B cell (primary cell): ENCODE results near the gene NBPF1. TPM values are rescaled to one million over a fixed set of nuclear protein-coding genes. Genes with fewer than 3 reads are reported as not detected.
"Not testable (repeated sequence)": the region's sequence is repeated elsewhere in the genome, so short reads cannot be mapped to it uniquely, and the experiment has no call there.

ENCODE experiments used
- ATAC-seq: fragments of 200-7000 bp; cut with Tn5 transposase; one replicate; pipeline ENCODE4 v1.10.0; 2021; ENCODE audit warnings: low read depth, mild to moderate bottlenecking, moderate number of reproducible peaks, moderate library complexity
- CTCF ChIA-PET: fragments of 350-600 bp; sonication (Branson Sonifier 250); formaldehyde crosslinking; loops from one replicate; lab custom pipeline; 2021; ENCODE audit warnings: antibody characterized with exemption, inconsistent platforms; lab: Charles Lee
- POLR2A ChIA-PET: fragments of 350-600 bp; sonication (Branson Sonifier 250); formaldehyde crosslinking; loops from one replicate; lab custom pipeline; 2021; ENCODE audit warnings: antibody characterized with exemption; lab: Charles Lee
- DNase-seq: peaks from one replicate; pipeline ENCODE4 v3.0.0; 2013
- H2AFZ ChIP-seq: 2 replicates; pipeline ENCODE4 v1.6.1; 2012; ENCODE audit warnings: mild to moderate bottlenecking, low read depth, low read length; ENCODE audit not compliant: insufficient read depth, poor library complexity, severe bottlenecking
- H3K27ac ChIP-seq, 2 donors: 1 replicate in 1 of 2; 2 replicates in 1 of 2; pipeline ENCODE4 v1.5.1; 2012 to 2013; ENCODE audit warnings: low read length in 2 of 2, mild to moderate bottlenecking in 2 of 2, moderate library complexity in 1 of 2
- H3K27me3 ChIP-seq, 4 experiments: fragments of 200-600 bp in 1 of 4; sonication (generic) in 1 of 4; replicated peaks in 1 of 4; 1 replicate in 2 of 4; 2 replicates in 2 of 4; pipeline versions ENCODE4 v1.6.1 to v1.7.0; 2013 to 2016; ENCODE audit warnings: low read length in 3 of 4, mild to moderate bottlenecking in 2 of 4, mixed read lengths in 1 of 4, moderate library complexity in 1 of 4; ENCODE audit not compliant: insufficient read depth in 4 of 4, control insufficient read depth in 3 of 4; ENCODE audit errors: control extremely low read depth in 1 of 4
- H3K36me3 ChIP-seq, 2 experiments: replicated peaks in 1 of 2; 1 replicate in 1 of 2; 2 replicates in 1 of 2; pipeline versions ENCODE4 v1.6.1 to v1.7.1; 2013; ENCODE audit warnings: low read length in 1 of 2; ENCODE audit not compliant: insufficient read depth in 2 of 2, control insufficient read depth in 1 of 2; ENCODE audit errors: control extremely low read depth in 1 of 2, extremely low read depth in 1 of 2
- H3K4me1 ChIP-seq, 2 donors: fragments of 200-600 bp in 1 of 2; sonication (generic) in 1 of 2; 1 replicate in 1 of 2; 2 replicates in 1 of 2; pipeline versions ENCODE4 v1.5.1 to v1.6.1; 2013 to 2017; ENCODE audit warnings: low read length in 2 of 2; ENCODE audit not compliant: control insufficient read depth in 2 of 2, insufficient read depth in 2 of 2
- H3K4me2 ChIP-seq: replicated peaks from 2 replicates; pipeline ENCODE3; 2012; ENCODE audit warnings: mild to moderate bottlenecking, low read depth, low read length; ENCODE audit not compliant: poor library complexity, severe bottlenecking
- H3K4me3 ChIP-seq, 5 experiments: fragments of 200-600 bp in 1 of 5; sonication (generic) in 1 of 5; 1 replicate in 3 of 5; 2 replicates in 2 of 5; pipeline versions ENCODE4 v1.5.1 to v1.7.0; 2011 to 2016; ENCODE audit warnings: low read length in 4 of 5, mild to moderate bottlenecking in 4 of 5, low read depth in 2 of 5, control low read depth in 1 of 5, moderate library complexity in 1 of 5; ENCODE audit not compliant: insufficient read depth in 1 of 5; ENCODE audit errors: control extremely low read depth in 1 of 5, extremely low read depth in 1 of 5
- H3K79me2 ChIP-seq: fragments of 200-600 bp; sonication (generic); one replicate; pipeline ENCODE4 v1.6.0; 2016; ENCODE audit warnings: low read length; ENCODE audit not compliant: control insufficient read depth, insufficient read depth
- H3K9ac ChIP-seq: fragments of 200-600 bp; sonication (generic); 2 replicates; pipeline ENCODE4 v1.6.1; 2017; ENCODE audit warnings: mild to moderate bottlenecking, low read length, moderate library complexity
- H3K9me3 ChIP-seq, 3 donors: one replicate each; pipeline versions ENCODE4 v1.6.1 to v1.7.1; 2013; ENCODE audit warnings: low read length in 2 of 3; ENCODE audit not compliant: control insufficient read depth in 2 of 3, insufficient read depth in 1 of 3; ENCODE audit errors: control extremely low read depth in 1 of 3
- H4K20me1 ChIP-seq: 2 replicates; pipeline ENCODE4 v1.6.0; 2012; ENCODE audit warnings: mild to moderate bottlenecking, low read length; ENCODE audit not compliant: insufficient read depth, control insufficient read depth, poor library complexity, severe bottlenecking
- H3K27ac Mint-ChIP-seq: one replicate; pipeline ENCODE4 v1.8.0; 2021; ENCODE audit warnings: mixed read lengths
- H3K27me3 Mint-ChIP-seq: one replicate; pipeline ENCODE4 v1.8.0; 2021; ENCODE audit warnings: mixed read lengths
- H3K4me1 Mint-ChIP-seq: one replicate; pipeline ENCODE4 v1.8.0; 2021; ENCODE audit warnings: mixed read lengths
- H3K4me3 Mint-ChIP-seq: one replicate; pipeline ENCODE4 v1.8.0; 2021; ENCODE audit warnings: mixed read lengths
- H3K9me3 Mint-ChIP-seq: one replicate; pipeline ENCODE4 v1.8.0; 2022; ENCODE audit warnings: mixed read lengths; ENCODE audit not compliant: insufficient read depth
- EZH2 ChIP-seq: IDR thresholded peaks from 2 replicates; pipeline ENCODE4 v1.6.1; 2012; ENCODE audit warnings: borderline replicate concordance, low read depth, mild to moderate bottlenecking, moderate library complexity, low read length; ENCODE audit not compliant: insufficient read depth, poor library complexity, severe bottlenecking
- WGBS: methylation state at CpG from one replicate; pipeline ENCODE4 v1.1.5; 2013; ENCODE audit warnings: missing lambda C conversion rate; ENCODE audit not compliant: insufficient coverage; 5-methylcytosine and 5-hydroxymethylcytosine counted together
- intact Hi-C: fragments of 100-400 bp; cut with micrococcal nuclease; formaldehyde crosslinking; loops from one replicate; pipeline ENCODE4 v1.10.0; 2022
- polyA plus RNA-seq: library from polyadenylated mRNA; depleted of rRNA; stranded (reverse); fragments of >200 nt; gene quantifications from 2 replicates; pipeline ENCODE4 v1.2.3, GENCODE V29; 2012
- total RNA-seq, 2 donors: library from RNA; stranded (reverse); fragments of 120-200 nt in 1 of 2; gene quantifications; 1 replicate in 1 of 2; 2 replicates in 1 of 2; pipeline versions ENCODE4 v1.2.3 to v1.2.4, GENCODE V29; 2013 to 2022
- TF ChIP-seq, protein P1 (sequence below): fragments of 200-600 bp; IDR thresholded peaks from one replicate; pipeline ENCODE4 v1.8.0; 2022; ENCODE audit warnings: antibody characterized with exemption, mild to moderate bottlenecking

NBPF1 gene
- total and polyA plus RNA-seq, 2 donors (not counting 1 experiment from before 2014, with no cell fraction given): 19.1 to 66.3 TPM

DNA sequence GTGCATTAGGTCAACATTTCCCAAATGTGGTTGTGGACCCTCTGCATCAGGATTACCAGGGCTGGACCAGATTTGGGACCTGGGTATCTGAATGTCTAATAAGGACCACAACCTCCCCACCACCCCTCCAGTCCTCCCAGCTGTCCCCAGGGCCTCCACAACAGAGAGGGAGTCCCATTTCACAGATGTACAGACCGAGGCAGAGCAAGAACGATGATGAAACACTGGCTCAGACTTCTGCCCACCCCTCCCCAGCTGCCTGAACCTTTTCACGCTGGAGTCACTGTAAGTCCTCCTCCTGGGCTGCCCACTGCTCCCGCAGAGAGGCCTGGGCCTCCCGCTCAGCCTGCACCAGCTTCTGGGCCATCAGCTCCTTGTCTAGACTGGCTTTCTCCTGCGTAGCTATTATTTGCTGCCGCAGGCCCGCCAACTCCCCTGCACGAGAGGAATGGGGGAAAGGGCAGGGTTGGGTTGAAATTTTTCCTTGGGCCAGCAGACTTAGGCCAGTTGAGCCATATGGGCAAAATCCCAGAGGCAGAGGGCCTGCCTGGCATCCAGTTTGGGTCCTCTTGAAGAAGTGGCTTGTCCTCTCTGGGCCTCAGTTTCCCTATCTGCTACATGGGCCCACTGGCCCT is 8.4 kb upstream of the NBPF1 start:
- not testable (repeated sequence) for H3K27me3 Mint-ChIP-seq, ATAC-seq, H3K9ac ChIP-seq, H3K4me1 ChIP-seq, H3K4me2 ChIP-seq, H3K4me3 ChIP-seq, H3K27me3 ChIP-seq, H2AFZ ChIP-seq, H3K9me3 Mint-ChIP-seq, H3K27ac ChIP-seq, H3K27ac Mint-ChIP-seq, H3K4me3 Mint-ChIP-seq, H3K9me3 ChIP-seq, H3K4me1 Mint-ChIP-seq, H3K79me2 ChIP-seq, H4K20me1 ChIP-seq
- CTCF ChIA-PET: interaction anchor here (0.7 to 3.5 kb wide), 20 partner anchors 9 to 542 kb away, joined by 3 to 72 read pairs (median 4); partner anchors contain the start of gene NBPF1
- peaks cover 3 to 69% of the 10 kb centered on the region in 2 experiments for H3K36me3 ChIP-seq
- peak; percentile 38 for DNase-seq
- WGBS: 95% methylated on average over 8 of the region's 9 CpGs
- POLR2A ChIA-PET: interaction anchor here (2.2 kb wide), 1 partner anchor 330 kb away, joined by 11 read pairs; no protein-coding TSS in a partner anchor
- intact Hi-C loops: loop anchor here (1.0 kb wide), 1 partner anchor 12 kb away; no protein-coding TSS in a partner anchor

DNA sequence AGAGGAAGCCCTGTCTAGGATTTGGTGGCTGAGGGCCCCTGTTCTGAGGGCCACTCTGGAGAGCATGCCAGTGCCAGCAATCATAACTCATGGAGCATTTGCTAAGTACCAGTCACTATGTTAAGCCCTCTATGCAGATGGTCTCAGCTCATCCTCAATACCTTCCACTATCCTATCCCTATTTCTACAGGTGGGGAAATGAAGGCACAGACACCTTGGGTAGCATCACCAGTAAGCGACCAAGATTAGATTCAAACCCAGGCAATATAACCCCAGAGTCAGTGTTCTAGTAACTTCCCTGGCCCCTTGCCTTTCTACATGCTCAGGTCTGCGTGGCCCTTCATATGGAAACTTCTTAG is 7.9 kb upstream of the NBPF1 start:
- no peaks in the 10 kb centered on the region for H3K27me3 Mint-ChIP-seq
- H3K27ac ChIP-seq: no peak overlapping the region
- ATAC-seq: no peak
- TF ChIP-seq, protein P1, sequence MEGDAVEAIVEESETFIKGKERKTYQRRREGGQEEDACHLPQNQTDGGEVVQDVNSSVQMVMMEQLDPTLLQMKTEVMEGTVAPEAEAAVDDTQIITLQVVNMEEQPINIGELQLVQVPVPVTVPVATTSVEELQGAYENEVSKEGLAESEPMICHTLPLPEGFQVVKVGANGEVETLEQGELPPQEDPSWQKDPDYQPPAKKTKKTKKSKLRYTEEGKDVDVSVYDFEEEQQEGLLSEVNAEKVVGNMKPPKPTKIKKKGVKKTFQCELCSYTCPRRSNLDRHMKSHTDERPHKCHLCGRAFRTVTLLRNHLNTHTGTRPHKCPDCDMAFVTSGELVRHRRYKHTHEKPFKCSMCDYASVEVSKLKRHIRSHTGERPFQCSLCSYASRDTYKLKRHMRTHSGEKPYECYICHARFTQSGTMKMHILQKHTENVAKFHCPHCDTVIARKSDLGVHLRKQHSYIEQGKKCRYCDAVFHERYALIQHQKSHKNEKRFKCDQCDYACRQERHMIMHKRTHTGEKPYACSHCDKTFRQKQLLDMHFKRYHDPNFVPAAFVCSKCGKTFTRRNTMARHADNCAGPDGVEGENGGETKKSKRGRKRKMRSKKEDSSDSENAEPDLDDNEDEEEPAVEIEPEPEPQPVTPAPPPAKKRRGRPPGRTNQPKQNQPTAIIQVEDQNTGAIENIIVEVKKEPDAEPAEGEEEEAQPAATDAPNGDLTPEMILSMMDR: peak; percentile 65
- TF ChIP-seq EZH2: no peak
- H3K4me1 ChIP-seq: no peaks in the 10 kb centered on the region
- intact Hi-C loops: loop anchor here (1.0 kb wide), 1 partner anchor 12 kb away; no protein-coding TSS in a partner anchor
- H3K79me2 ChIP-seq: no peaks in the 10 kb centered on the region
- 96% methylated on average over 2 of the region's 2 CpGs for WGBS
- no peaks in the 10 kb centered on the region for H4K20me1 ChIP-seq
- no peaks in the 10 kb centered on the region for H3K27me3 ChIP-seq
- H3K36me3 ChIP-seq: peaks cover 3 to 65% of the 10 kb centered on the region in 2 experiments
- H3K9ac ChIP-seq: no peak overlapping the region
- H3K4me3 ChIP-seq: no peak overlapping the region
- no peak for DNase-seq
- no peaks in the 10 kb centered on the region for H3K9me3 Mint-ChIP-seq
- no peak overlapping the region for H3K27ac Mint-ChIP-seq
- H3K4me2 ChIP-seq: no peak overlapping the region
- CTCF ChIA-PET: interaction anchor here (0.7 to 3.5 kb wide), 25 partner anchors 8 to 542 kb away, joined by 3 to 72 read pairs (median 4); partner anchors contain the start of gene NBPF1
- H2AFZ ChIP-seq: no peak overlapping the region
- POLR2A ChIA-PET: interaction anchor here (0.6 to 2.2 kb wide), 4 partner anchors 23 to 330 kb away, joined by 3 to 11 read pairs (median 4); no protein-coding TSS in a partner anchor
- H3K4me1 Mint-ChIP-seq: no peaks in the 10 kb centered on the region
- H3K9me3 ChIP-seq: no peaks in the 10 kb centered on the region
- H3K4me3 Mint-ChIP-seq: no peak overlapping the region

DNA sequence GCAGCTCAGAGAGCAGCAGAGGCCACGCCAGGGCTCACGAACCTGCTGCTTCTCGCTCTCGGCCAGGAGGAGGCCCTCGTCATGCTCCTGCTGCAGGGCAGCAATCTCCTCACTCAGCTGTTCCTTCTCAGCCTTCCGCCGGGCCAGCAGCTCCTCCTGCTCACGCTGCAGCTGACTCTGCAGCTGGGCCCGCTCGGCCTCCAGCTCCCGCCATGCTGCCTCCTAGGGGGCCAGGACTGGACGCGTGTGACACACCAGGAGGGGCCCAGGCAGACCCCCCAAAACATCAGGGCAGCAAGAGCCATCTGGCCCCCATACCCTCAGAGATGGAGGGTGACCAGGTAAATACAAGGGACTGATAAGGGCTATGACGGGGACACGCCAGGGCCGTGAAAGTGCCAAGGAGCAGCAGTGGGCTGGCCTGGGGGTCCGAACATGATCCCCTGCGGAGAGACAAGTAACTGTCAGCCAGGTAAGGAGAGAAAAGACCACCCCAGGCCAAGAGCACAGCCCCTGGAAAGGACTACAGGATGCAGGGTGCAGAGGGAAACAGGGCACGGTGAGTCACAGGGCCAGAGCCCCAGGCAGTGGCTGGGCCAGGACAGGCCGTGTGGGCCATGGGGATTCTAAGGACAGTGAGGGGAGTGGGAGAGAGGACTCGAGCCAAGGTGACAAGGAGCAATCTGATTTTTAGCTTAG is 6.6 kb upstream of the NBPF1 start:
- H2AFZ ChIP-seq, H3K27me3 ChIP-seq, DNase-seq, H3K9me3 Mint-ChIP-seq, H3K4me3 Mint-ChIP-seq, POLR2A ChIA-PET, H3K9ac ChIP-seq, H3K4me3 ChIP-seq, ATAC-seq, H3K4me2 ChIP-seq, H3K79me2 ChIP-seq, H3K9me3 ChIP-seq, H3K4me1 Mint-ChIP-seq, H3K27ac ChIP-seq, H4K20me1 ChIP-seq, H3K27ac Mint-ChIP-seq, H3K27me3 Mint-ChIP-seq, H3K4me1 ChIP-seq: not testable (repeated sequence)
- H3K36me3 ChIP-seq: peaks cover 3 to 55% of the 10 kb centered on the region in 2 experiments
- CTCF ChIA-PET: interaction anchor here (0.8 to 3.5 kb wide), 11 partner anchors 11 to 426 kb away, joined by 4 to 72 read pairs (median 7); no protein-coding TSS in a partner anchor
- intact Hi-C loops: loop anchor here (2.0 kb wide), 1 partner anchor 179 kb away; the partner anchor contains the start of gene NECAP2
- 97% methylated on average over 21 of the region's 21 CpGs for WGBS
